Adrenal gland (tissue), 5 donors: Measurements from ENCODE around the gene KCNK16.

Experiments
- POLR2A ChIP-seq, 2 donors: fragments of 450-650 bp; IDR thresholded peaks; one replicate each; pipeline ENCODE4 v1.6.1; 2017; ENCODE audit warnings: antibody characterized with exemption in 2 of 2, mild to moderate bottlenecking in 2 of 2, moderate library complexity in 1 of 2
- TF ChIP-seq, protein P1 (sequence below), 6 experiments: fragments of 450-650 bp in 4 of 6; fragments of 200-600 bp in 2 of 6; sonication (generic) in 1 of 6; IDR thresholded peaks; 1 replicate in 5 of 6; 2 replicates in 1 of 6; pipeline versions ENCODE4 v1.5.1 to v1.8.0; 2016 to 2021; ENCODE audit warnings: antibody characterized with exemption in 6 of 6, mild to moderate bottlenecking in 2 of 6, moderate library complexity in 1 of 6
- donor health status: DM: no; HTN: no; CAD: no.

DNA sequence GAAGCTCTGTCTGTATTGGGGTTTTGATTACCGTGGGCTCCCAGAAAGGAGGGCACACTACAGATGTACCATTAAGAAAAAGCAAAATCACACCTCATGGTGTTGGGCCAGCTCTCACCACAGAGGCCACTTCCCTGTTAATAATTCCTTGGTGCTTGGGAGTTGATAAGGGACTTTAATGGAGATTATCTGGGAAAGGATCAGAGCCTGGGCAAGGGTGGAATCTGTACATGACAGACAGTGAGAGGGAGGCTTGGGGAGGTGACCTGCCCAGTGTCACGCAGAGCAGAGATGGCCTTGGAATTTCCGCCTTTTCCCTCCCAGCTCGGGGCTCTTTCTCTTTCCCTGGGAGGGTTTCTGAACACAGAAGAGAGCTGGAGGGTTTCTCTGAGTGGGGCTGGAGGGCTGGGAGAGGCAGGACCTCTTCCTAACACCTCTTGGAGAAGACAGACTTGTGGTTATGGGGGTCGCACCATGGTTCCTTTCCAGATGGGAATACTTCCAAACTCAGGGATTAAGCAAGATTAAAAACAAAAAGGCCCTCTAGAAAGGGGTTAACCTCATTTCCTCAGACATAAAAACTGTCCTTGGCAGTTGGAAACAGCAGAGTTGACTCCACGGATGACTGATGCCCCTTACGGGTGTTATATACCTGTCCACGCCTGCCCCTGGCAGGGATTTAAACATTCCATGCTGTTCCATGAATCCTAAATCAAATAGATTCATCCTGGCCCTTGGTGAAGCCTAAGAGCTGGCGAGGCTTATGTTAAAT is 16.8 kb upstream of the KCNK16 start:
- TF ChIP-seq, protein P1, sequence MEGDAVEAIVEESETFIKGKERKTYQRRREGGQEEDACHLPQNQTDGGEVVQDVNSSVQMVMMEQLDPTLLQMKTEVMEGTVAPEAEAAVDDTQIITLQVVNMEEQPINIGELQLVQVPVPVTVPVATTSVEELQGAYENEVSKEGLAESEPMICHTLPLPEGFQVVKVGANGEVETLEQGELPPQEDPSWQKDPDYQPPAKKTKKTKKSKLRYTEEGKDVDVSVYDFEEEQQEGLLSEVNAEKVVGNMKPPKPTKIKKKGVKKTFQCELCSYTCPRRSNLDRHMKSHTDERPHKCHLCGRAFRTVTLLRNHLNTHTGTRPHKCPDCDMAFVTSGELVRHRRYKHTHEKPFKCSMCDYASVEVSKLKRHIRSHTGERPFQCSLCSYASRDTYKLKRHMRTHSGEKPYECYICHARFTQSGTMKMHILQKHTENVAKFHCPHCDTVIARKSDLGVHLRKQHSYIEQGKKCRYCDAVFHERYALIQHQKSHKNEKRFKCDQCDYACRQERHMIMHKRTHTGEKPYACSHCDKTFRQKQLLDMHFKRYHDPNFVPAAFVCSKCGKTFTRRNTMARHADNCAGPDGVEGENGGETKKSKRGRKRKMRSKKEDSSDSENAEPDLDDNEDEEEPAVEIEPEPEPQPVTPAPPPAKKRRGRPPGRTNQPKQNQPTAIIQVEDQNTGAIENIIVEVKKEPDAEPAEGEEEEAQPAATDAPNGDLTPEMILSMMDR (IDR thresholded peaks at IDR 0.05): no peak
- TF ChIP-seq POLR2A (IDR thresholded peaks at IDR 0.05): no peak
